ENCODE results near the gene GGA3. TPM values are rescaled to one million over a fixed set of nuclear protein-coding genes. Genes with fewer than 3 reads are reported as not detected.

GGA3 gene
- total and polyA plus RNA-seq, 5 donors, result 15.7 to 34.8 (median 26.8) TPM

GRCh38 chr17:75271955-75272847, 10.8 kb upstream of the GGA3 start:
- intact Hi-C loops (cut with DNase I), result no loop called here
- H3K27ac ChIP-seq (ENCODE audit: low read length), result peak overlapping the region; percentile 15
- H3K27me3 ChIP-seq (ENCODE audit: control insufficient read depth, insufficient read depth), result no peaks in the 10 kb centered on the region
- peak overlapping the region; percentile 83 for H3K4me3 ChIP-seq (ENCODE audit: low read length)
- peaks cover 6% of the 10 kb centered on the region for H3K4me1 ChIP-seq (ENCODE audit: control insufficient read depth, insufficient read depth, low read length)
- DNase-seq (peak; percentile 77 to 91 (median 84)), ATAC-seq (peak; percentile 10 to 32)
- H3K9me3 ChIP-seq (ENCODE audit: control insufficient read depth, low read length), result no peaks in the 10 kb centered on the region
- 55% methylated on average over 24 of the region's 24 CpGs for WGBS

GRCh38 chr17:75271233-75271954, 10.0 kb upstream of the GGA3 start:
- no peaks in the 10 kb centered on the region for H3K9me3 ChIP-seq (ENCODE audit: control insufficient read depth, low read length)
- H3K27me3 ChIP-seq (ENCODE audit: control insufficient read depth, insufficient read depth), result no peaks in the 10 kb centered on the region
- peak; percentile 83 to 94 (median 93) for DNase-seq
- peak overlapping the region; percentile 83 for H3K4me3 ChIP-seq (ENCODE audit: low read length)
- intact Hi-C loops (cut with DNase I), result no loop called here
- peak; percentile 72 to 85 for ATAC-seq
- H3K4me1 ChIP-seq (ENCODE audit: control insufficient read depth, insufficient read depth, low read length), result peaks cover 6% of the 10 kb centered on the region
- under 1% methylated on average over 74 of the region's 74 CpGs for WGBS
- peak overlapping the region; percentile 37 for H3K27ac ChIP-seq (ENCODE audit: low read length)

- Histone ChIP-seq H3K27ac (ENCODE audit: low read length) (peak within 1 kb of the TSS; percentile 92), H3K4me3 (ENCODE audit: low read length) (peak within 1 kb of the TSS; percentile 83), H3K9me3 (ENCODE audit: control insufficient read depth, low read length) (no peaks in the 10 kb centered on the region), H3K4me1 (ENCODE audit: control insufficient read depth, insufficient read depth, low read length) (peaks cover 6% of the 10 kb centered on the region), H3K27me3 (ENCODE audit: control insufficient read depth, insufficient read depth) (no peaks in the 10 kb centered on the region)
- WGBS, result 1% methylated on average over 39 of the region's 39 CpGs
- DNase-seq (no peak), ATAC-seq (no peak)
- intact Hi-C loops (cut with DNase I), result no loop called here
Observed at GRCh38 chr17:75270966-75271232, 9.5 kb upstream of the GGA3 start, which contains the start of gene MIF4GD. MIF4GD (minus strand) TSS chr17:75271231; CDS start chr17:75270195, 1,036 bp downstream.

DNA sequence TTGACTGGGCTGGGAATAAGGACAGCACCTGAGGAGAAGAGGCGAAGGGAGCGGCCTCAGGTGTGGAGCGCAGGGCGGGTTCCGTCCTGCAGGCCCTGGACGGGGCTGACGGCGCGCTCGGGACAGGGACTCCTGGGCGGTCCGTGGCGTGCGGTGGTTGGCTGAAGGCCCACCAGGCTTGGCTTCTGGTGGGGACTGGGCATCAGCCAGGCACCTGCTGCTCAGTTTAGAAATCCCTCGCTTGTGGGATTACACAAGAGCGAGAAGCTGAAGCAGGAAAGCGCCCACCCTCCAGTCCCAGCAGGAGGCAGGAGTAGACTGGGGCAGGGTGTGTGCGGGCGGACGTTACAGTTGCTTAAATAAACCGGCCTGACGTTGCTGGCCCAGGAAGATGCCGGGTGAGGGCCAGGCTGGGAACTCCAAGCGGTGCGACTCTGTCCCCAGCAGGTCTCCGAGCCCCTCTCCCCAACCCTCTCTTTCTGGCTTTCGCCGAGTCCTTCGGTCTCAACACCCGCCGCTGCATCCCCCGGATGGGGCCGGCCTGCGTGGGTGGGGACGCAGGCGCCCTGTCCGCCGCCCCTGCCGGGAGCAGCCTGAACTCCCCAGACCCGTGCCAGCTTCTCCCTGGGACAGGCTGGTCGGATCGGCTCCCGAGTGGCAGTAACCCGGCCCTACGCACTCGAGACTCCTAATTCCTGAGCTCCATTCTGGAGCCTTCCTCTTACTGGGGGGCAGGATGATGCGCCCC, 9.0 kb upstream of the GGA3 start:
- H3K9me3 ChIP-seq (ENCODE audit: control insufficient read depth, low read length), result no peaks in the 10 kb centered on the region
- no peaks in the 10 kb centered on the region for H3K27me3 ChIP-seq (ENCODE audit: control insufficient read depth, insufficient read depth)
- ATAC-seq, result peak; percentile 56 to 73
- intact Hi-C loops (cut with DNase I), result no loop called here
- peak overlapping the region; percentile 83 for H3K4me3 ChIP-seq (ENCODE audit: low read length)
- peak; percentile 71 to 88 (median 86) for DNase-seq
- under 1% methylated on average over 47 of the region's 47 CpGs for WGBS
- peaks cover 6% of the 10 kb centered on the region for H3K4me1 ChIP-seq (ENCODE audit: control insufficient read depth, insufficient read depth, low read length)
- H3K27ac ChIP-seq (ENCODE audit: low read length), result peak overlapping the region; percentile 92

- no peak for ATAC-seq
- peaks cover 6% of the 10 kb centered on the region for H3K4me1 ChIP-seq (ENCODE audit: control insufficient read depth, insufficient read depth, low read length)
- intact Hi-C loops (cut with DNase I), result no loop called here
- H3K27ac ChIP-seq (ENCODE audit: low read length), result peak overlapping the region; percentile 92
- WGBS, result 21% methylated on average over 6 of the region's 6 CpGs
- DNase-seq, result no peak
- peak overlapping the region; percentile 83 for H3K4me3 ChIP-seq (ENCODE audit: low read length)
- no peaks in the 10 kb centered on the region for H3K9me3 ChIP-seq (ENCODE audit: control insufficient read depth, low read length)
- no peaks in the 10 kb centered on the region for H3K27me3 ChIP-seq (ENCODE audit: control insufficient read depth, insufficient read depth)
Observed at GRCh38 chr17:75269844-75270217, 8.4 kb upstream of the GGA3 start.

DNA sequence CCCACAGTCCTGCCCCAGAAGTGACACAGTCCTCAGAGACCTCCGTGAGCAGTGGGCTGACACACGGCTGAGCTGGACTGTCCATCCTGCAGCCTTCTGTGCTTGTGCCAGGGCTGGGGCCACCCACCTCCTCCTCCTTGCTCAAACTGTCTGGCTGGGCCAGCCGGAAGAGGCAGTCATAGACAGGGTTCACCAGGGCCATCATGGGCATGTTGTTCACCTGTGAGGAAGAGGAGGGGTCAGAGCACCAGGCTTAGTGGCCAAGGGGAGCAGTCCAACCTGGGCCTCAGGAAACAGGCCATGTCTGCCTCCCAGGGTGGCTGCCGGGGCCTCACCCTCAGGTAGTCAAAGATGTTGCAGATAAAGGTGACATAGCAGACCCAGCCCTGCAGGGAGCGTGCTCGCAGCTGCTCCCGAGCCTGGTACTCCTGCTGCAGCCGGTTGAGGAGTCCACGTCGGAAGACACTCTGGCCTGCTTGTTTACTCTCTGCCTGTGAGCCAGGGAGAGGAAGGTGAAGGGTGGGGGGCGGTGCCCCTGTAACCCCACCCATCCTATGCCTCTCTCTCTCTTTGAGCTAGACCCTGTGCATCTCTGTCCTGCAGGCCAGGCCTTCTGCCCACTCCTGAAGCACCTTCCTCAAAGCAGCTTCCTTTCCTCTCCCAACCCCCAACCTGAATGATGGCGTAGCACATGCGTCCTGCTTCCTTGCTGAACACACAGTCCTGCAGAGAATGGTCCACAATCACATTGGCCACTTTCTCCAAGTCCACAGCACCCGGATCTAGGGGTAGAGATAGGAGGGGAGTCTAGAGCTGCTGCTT, 6.2 kb upstream of the GGA3 start:
- Histone ChIP-seq H3K27ac (ENCODE audit: low read length) (no peak overlapping the region), H3K9me3 (ENCODE audit: control insufficient read depth, low read length) (no peaks in the 10 kb centered on the region), H3K4me1 (ENCODE audit: control insufficient read depth, insufficient read depth, low read length) (peaks cover 6% of the 10 kb centered on the region), H3K4me3 (ENCODE audit: low read length) (no peak overlapping the region), H3K27me3 (ENCODE audit: control insufficient read depth, insufficient read depth) (no peaks in the 10 kb centered on the region)
- no peak for DNase-seq
- WGBS, result 46% methylated on average over 14 of the region's 14 CpGs
- ATAC-seq, result no peak
- intact Hi-C loops (cut with DNase I), result no loop called here

GRCh38 chr17:75267153-75267410, 5.7 kb upstream of the GGA3 start:
- intact Hi-C loops (cut with DNase I), result no loop called here
- Histone ChIP-seq H3K27ac (ENCODE audit: low read length) (no peak overlapping the region), H3K27me3 (ENCODE audit: control insufficient read depth, insufficient read depth) (no peaks in the 10 kb centered on the region), H3K9me3 (ENCODE audit: control insufficient read depth, low read length) (no peaks in the 10 kb centered on the region), H3K4me3 (ENCODE audit: low read length) (no peak overlapping the region), H3K4me1 (ENCODE audit: control insufficient read depth, insufficient read depth, low read length) (peaks cover 4% of the 10 kb centered on the region)
- DNase-seq (no peak), ATAC-seq (no peak)
- 37% methylated on average over 2 of the region's 2 CpGs for WGBS

GRCh38 chr17:75266316-75267152, 5.1 kb upstream of the GGA3 start:
- Histone ChIP-seq H3K4me1 (ENCODE audit: control insufficient read depth, insufficient read depth, low read length) (peaks cover 2% of the 10 kb centered on the region), H3K27ac (ENCODE audit: low read length) (no peak overlapping the region), H3K9me3 (ENCODE audit: control insufficient read depth, low read length) (no peaks in the 10 kb centered on the region), H3K27me3 (ENCODE audit: control insufficient read depth, insufficient read depth) (no peaks in the 10 kb centered on the region), H3K4me3 (ENCODE audit: low read length) (no peak overlapping the region)
- no peak for ATAC-seq
- DNase-seq, result no peak
- 83% methylated on average over 13 of the region's 13 CpGs for WGBS
- intact Hi-C loops (cut with DNase I), result no loop called here

DNA sequence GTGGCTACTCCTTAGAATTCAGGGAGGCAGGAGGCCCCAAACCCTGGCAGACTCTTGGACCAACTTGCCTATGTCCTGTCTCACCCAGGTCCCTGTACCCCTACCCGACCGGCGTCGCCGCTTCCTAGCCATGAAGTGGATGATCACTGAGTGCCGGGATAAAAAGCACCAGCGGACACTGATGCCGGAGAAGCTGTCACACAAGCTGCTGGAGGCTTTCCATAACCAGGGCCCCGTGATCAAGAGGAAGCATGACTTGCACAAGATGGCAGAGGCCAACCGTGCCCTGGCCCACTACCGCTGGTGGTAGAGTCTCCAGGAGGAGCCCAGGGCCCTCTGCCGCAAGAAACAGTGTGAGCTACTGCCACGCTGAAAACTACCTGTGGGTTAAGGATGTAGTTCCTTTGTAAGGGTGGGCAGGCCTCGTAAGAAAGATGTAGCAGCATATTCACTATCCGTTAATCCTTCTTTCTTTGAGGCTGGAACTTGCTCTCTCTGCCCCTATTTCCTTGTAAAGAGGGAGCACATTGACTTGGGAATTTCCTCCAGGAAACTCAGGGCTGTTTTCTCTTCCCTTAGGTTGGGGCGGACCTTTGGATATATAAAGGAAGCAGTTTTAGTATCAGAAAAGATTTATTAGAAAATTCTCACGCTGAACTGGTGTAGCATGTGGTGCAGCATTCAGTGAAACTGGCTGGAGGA, 4.4 kb upstream of the GGA3 start:
- Histone ChIP-seq H3K4me3 (ENCODE audit: low read length) (no peak overlapping the region), H3K4me1 (ENCODE audit: control insufficient read depth, insufficient read depth, low read length) (peaks cover 2% of the 10 kb centered on the region), H3K27ac (ENCODE audit: low read length) (no peak overlapping the region), H3K27me3 (ENCODE audit: control insufficient read depth, insufficient read depth) (no peaks in the 10 kb centered on the region), H3K9me3 (ENCODE audit: control insufficient read depth, low read length) (no peaks in the 10 kb centered on the region)
- DNase-seq, result peak in 1 of 3 donors; percentile 46
- intact Hi-C loops (cut with DNase I), result no loop called here
- WGBS, result 83% methylated on average over 17 of the region's 17 CpGs
- ATAC-seq, result no peak
